ENCODE measurements around the gene GOLGA6L2.
"Not testable (repeated sequence)": the region's sequence is repeated elsewhere in the genome, so short reads cannot be mapped to it uniquely, and the experiment has no call there.

DNA sequence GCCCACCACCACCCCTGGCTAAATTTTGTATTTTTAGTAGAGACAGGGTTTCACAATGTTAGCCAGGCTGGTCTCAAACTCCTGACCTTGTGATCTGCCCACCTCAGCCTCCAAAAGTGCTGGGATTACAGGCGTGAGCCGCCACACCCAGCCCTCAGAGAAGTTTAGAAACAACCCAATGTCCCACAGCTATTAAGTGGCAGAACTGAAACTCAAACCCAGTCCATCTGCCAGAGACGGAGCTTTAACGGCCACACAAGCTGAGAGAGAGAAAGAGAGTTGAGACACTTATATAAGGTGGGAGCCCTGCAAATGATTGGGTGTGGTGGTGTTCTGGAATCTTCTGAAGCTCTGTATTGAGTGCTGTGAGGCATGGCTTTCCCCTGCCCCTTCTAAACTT lies 48.7 kb downstream of the GOLGA6L2 start:
- TF ChIP-seq CTCF (IDR thresholded peaks at IDR 0.05; ENCODE audit: low read depth, low read length); EZH2phosphoT487 (IDR thresholded peaks at IDR 0.05; ENCODE audit: low read depth): not testable (repeated sequence)
